ENCODE data around the gene PLCH1.

The PLCH1 gene

DNA sequence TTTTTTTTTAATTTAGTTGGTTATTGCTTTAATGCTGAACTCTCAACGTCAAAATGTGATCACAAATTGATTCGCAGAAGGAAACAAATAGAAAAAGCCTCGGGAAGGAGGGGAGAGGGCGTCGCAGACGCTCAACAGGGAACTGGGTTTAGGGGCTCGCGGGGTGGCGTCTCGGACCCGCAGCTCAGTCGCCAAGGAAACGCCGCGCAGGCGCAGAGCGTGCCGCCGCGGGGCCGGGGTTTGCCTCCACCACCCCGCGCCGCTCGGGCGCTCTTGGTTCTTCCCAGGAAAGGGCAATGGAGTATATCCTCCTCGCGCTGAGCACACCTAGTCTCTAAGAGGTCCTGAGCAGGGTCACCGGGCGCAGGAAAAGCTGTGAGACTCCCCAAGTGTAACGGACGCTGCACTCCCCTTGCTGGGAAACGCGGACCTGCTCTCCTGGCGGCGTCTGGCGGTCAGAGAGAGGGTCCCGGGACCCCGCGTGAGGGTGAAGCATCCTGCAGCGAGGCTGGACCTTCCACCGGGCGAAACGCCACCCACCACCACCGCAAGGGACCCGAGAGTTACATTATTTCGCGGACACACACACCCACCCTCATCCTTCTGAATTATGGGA is 753 bp downstream of the PLCH1 start:
- DNase-seq (ENCODE audit: low spot score), result peak; percentile 21

DNA sequence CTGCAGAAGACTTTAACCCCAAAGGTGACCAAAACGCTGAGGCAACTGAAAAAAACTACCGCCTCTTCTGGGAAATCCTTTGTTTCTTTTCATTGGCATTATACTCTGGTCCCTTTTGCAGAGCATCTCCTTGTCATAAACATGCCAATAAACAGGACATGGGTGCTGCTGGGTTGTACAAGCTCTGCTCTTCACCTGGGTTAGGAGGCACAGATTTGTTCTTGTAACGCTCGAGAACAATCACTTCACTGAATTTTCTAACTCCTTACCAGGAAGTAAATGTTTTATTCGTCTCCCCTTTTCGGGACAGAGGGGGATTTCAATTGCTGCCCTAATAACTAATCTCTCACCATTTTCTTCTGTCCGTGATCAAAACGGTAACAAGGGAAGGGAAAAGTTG is 1.3 kb downstream of the PLCH1 start:
- no peak for DNase-seq (ENCODE audit: low spot score)

DNA sequence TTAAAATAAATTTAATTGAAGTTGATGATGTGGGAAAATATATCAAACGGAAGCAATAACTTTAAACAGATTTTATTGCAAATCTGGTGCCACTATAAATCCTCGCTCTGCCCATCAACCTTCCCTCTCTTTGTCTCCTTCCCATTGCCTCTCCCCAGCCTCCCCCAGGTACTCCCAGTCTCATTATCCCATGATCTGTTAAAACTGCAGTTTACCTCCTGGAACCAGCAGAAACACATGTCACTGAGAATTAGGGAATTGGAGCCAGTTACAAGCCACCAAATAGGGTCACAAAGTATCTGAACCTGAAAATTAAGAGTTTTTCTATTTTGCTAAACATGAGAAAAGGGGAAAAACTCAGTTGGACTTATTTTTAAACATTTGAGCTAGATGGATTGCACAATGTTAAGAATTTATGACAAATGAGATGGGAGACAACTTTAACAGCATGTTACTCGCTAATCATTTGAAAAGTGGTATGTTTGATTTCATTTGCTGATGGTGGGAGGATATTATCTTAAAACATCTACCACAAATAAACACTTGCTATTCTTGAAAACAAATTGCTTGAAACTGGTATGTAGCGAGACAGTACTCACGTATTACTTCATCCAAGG is 2.4 kb downstream of the PLCH1 start:
- no peak for DNase-seq (ENCODE audit: low spot score)

DNA sequence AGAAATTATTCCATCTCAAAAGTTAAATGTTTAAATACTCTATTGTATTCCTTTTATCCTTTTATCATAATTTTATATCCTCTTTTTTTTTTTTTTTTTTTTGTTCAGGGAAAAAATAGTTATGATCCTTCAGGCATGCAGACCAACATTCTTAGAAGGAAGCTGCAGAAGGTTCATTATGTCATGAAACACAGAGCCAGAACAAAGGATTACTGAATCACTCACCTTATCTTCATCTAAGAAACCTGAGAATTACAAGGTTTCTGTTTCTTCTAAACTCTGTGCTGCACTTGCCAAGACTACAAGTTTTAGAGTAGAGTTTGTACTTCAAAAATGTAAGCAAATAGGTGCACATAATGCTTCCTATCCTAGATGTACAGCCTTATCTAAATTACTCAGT is 3.3 kb downstream of the PLCH1 start:
- no peak for DNase-seq (ENCODE audit: low spot score)

DNA sequence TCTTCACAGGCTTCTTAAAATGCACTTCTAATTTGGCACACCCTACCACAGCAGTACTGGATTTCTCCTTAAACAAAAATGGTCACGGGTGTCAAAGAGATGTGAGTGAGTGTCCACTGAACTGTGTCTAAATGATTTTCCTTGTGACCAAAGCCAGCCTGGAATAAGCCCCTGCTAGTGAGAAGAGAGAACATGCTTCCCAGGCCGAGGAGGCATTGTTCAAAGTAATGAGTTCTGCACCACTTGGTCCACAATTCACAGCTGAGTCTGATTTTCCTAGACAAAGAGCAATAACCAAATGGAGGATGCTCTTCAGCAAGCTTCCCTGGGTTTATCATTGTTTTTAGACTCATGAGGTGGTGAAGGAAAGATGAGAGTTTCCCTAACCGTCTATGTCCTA is 3.8 kb downstream of the PLCH1 start:
- no peak for DNase-seq (ENCODE audit: low spot score)

DNA sequence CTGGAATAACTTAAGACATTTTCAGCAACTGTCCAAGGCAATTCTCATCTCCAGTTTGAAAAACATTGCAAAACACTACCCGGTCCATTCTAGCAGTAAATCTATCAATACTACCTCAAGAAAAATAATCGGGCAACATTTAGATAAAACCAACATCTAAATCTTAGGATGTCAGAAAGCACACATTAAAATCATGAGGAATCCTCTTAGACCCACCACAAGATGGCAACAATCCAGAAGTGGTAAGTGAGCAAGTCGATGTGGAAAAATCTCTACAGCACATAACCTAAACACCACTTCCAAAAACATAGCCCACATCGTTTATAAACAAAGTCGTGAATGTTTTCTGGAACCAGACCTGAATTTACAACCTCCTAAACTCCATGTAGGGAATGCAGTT is 5.7 kb downstream of the PLCH1 start:
- DNase-seq (ENCODE audit: low spot score), result no peak

DNA sequence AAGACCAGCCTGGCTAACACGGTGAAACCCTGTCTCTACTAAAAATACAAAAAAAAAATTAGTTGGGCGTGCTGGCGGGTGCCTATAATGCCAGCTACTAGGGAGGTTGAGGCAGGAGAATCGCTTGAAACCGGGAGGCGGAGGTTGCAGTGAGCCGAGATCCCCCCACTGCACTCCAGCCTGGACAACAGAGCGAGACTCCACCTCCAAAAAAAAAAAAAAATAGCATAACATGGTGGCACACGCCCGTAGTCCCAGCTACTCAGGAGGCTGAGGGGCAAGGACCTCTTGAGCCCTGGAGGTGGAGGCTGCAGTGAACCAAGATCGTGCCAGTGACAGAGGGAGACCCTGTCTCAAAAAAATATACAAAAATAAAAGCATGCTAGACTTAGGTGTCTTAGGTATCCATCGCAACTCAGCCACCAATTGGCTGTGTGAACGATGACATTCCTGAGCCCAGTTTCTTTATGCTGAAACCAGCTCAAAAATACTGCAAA is 6.2 kb downstream of the PLCH1 start:
- no peak for DNase-seq (ENCODE audit: low spot score)

DNA sequence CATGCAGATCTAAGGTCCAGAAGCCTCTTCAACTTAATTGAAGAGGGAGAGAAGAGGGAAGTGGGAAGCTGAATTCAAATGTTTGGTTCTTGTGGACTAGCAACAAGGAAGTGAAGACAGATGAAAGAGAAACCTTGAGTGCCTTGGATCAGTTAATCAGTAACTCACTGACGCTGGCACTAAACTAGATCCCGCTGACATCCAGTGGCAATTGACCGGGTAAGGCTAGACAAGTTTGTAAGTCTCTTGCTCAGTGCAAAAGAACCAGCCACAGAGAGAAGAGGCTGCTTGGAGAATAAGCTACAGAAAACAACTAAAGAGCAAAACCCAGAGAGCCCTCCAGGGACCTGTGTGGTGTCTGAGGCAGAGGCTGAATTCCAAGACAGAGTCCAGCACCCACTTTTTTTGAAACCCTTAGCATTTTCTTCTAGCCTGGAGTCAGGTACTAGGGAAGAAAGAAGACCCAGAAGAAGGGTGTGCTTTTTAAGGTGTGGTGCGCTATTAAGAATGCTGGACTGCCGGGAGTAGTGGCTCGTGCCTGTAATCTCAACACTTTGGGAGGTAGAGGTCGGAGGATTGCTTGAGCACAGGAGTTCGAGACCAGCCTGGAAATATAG is 6.9 kb downstream of the PLCH1 start:
- DNase-seq (ENCODE audit: low spot score), result no peak

DNA sequence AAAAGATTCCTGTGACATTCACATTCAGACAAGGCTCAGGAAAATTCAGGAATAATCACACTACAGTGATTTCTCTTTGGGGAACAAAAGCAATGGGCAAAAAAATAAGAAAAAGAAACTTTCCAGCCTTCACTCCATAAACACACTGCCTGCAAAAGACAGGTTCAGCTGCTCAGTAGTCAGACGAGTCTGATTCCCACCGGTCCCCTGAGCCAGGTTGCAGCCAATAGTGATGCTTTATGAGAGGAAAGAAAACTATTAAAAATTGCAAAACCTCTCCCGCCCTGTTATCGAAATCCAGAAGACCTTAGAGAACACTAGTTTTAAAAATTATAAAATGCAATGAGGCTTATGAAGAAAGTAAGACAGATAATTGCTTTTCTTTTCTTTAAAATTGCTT is 8.5 kb downstream of the PLCH1 start:
- DNase-seq (ENCODE audit: low spot score), result no peak

DNA sequence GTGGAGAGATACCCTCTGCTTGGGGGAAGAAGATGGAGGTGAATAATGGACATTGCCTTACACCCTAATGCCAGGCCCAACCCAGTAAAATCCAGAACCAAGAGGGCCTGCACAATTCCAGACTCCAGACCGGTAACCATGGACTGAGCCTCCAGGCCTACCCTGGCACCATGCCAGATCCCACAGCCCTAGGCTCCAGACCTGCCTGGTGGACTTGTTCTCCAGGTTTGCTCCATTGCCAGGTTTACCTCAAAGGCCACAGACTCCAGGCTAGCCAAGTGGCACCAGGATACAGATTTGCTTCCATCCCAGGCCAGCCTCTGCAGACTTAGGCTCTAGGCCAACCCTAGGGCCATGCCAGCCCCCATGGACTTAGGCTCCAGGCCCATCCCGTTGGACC is 14.0 kb downstream of the PLCH1 start:
- DNase-seq (ENCODE audit: low spot score), result no peak

DNA sequence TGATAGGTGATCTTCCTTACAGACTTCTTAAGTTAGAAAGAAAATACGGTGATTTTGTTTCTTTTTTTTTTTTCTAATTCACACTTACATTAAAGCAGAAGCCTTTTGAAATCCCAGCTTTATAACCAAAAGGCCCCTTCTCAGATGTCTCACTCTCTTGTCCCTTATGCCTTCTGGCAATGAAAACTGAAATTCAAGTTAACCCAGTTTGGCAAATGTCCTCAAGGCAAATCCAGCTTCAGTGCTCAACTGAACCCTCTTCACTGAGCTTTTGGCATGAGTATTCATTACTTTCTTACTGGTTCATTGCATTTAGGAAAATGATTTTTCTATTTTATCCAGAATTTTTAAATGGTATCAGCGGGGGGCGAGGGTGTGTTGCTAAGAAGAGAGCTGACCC is 17.0 kb downstream of the PLCH1 start:
- DNase-seq (ENCODE audit: low spot score), result no peak

DNA sequence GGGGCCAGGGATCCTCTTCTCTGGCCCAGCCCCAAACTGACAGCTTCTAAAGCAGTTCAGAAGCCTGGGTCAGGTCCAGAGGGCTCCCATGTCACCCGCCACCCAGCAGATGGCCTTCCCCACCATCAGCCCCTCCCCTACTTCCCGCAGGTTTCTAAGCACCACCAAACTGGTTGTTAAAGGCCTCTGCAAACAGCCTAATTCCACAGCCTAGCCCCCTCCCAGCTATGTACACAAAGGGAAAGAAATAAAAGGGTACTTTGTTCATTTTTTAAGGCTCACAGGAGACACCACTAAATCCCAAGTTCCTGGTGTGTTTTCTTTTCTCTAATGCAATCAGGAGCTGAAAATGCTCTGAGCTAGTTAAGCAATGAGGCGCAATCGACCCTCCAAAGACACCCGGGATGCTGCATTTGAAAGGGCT is 30.6 kb downstream of the PLCH1 start:
- DNase-seq (ENCODE audit: low spot score), result no peak

DNA sequence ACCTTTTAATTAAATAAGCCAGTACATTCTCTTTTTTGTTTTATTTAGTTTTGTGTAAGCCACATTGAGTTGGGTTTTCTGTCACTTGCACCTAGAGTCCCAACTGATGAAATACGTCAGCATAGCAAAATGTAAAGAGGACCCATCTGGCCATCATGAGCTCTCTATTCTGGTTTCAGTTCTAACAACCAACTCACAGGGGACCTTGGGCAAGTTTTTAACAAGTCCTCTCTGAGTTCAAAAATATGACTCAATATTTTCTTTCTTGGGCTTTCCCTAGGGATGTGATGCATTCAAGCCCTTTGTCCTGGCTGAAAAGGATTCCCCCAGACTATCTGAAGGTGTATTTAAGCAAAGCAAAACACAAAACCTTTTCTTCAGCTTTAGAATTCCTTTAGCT is 32.9 kb downstream of the PLCH1 start:
- no peak for DNase-seq (ENCODE audit: low spot score)

DNA sequence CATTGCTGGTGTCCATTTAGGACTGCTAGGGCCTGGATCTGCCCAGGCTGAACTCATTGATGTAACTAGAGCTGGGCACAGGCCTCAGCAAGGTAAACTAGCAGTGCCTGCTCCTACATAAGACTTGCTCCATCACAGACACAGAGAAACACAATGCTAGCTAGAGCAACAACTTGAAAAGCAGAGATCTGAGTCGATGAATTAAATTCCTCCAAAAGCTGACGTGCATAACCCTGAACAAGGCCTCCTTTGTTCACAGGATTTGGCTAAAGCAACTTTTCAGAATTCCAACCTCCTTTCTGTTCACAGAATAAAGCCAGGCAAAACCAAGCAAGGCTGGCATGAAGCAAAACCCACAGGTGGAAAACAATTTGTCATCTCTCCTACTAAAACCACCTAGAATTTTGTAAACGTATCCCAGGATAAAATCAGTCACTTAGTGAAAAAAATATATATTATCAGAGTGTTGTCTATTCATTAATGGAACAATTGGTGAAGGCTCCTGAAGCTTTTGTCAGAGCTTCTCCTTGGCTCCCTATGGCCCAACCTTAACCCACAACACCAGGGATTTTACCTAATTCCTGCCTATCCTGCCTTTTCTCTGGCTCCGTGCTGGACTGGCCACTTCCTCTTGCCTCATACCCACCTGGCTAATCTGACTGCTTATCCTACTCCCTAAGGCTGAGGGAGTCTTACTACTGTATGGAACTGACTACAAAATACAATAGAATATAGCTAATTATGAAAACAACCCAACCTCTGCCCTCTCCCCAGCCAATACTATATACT is 39.9 kb downstream of the PLCH1 start:
- DNase-seq (ENCODE audit: low spot score), result peak; percentile 73

DNA sequence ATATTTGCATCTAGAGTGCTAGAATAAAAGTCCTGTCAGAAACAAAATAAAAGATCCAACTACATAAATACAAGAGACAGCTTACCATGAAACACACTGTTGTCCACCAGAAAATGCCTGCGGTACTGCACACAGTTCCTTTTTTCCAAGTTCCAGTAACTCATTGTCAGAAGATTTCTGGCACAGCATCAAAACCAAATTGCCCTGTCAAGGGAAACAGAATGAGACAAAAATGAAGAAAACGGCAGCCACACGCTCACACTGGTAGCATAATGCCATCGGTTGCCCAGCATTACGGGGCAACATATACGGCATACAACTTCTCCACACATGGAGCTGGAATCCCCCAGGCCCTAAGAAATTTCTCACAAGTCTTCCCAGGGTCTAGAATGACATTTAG is 40.8 kb downstream of the PLCH1 start:
- peak; percentile 26 for DNase-seq (ENCODE audit: low spot score)

DNA sequence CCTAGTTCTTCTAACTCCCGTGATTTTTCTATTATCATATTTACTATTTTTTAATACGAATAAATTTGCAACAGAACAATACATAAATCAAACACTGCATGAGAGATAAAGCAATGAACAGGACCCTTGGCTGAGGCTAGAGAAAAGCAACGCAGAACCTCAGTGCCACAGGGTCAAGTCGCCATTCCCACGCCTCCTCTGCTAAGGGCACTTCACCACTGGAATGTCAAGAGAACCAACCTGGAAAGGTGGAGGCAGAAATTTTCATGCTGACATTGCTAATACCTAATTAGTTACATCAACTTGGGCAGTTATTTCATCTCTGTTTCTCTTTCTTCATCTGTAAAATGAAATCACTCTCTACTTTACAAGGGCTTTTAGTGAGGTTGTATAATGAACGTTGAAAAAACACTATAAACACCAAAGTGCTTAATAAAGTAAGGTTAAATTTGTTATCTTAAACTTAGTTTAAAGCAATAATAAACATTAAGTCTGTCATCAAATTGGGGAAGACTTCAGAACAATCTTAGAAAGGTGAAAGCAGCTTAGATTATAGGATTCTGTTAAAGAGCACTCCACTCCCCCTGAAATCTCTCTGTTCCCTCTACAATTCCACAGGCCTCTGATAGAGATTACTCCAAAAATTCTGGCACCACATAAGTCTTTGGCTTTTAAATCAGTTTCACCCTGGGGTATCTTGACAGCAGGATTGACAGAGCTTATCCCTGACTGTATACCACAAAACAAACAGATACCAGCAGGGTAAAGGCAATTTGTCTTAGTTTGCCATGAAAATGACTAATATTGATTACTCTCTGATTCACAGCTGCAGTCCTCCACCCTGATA is 41.9 kb downstream of the PLCH1 start:
- no peak for DNase-seq (ENCODE audit: low spot score)

DNA sequence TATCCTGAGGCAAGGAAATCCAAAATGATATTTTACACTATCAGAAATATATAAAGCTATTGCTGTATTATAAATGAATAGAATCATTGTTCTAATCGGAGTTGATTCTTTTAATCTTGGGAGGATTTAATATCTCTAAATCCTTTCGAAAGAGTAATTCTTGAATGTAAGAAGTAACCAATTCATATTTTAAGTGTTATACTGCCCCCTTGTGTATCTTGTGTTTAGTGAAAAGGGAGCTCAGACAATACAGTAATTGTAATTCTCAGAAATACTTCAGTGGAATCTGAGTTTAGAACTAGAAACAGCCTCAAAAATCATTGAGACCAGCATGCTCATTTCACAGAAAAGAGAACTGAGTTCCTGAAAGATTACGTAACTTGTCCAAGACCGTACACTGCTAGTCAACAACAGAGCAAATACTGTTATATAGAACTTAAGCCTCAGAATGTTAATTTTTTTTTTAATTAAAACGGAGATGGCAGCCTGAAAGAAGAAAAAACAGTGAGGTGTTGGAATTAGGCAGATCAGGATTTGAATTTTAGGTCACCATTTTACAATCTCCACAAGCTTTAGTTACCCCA is 42.9 kb downstream of the PLCH1 start:
- peak; percentile 77 for DNase-seq (ENCODE audit: low spot score)

DNA sequence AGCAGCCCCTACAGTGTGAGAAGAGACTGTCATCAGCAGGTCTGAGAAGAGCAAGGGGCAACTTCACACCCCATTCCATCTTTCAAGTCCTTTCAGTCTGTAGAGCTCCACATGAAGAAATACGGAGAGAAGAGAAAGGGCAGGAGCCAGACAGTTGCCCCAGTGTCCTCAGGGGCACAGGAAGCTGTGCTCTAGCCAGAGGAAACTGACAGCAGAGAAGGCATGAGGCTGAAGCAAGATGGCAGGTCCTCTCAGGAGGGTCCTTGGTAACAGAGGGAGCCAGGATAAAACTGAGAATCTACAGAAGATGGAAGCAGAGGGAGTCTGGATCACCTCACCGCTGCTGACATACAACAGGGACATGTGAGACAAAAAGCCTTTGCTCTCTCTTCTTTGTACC is 47.3 kb downstream of the PLCH1 start:
- DNase-seq (ENCODE audit: low spot score), result no peak

DNA sequence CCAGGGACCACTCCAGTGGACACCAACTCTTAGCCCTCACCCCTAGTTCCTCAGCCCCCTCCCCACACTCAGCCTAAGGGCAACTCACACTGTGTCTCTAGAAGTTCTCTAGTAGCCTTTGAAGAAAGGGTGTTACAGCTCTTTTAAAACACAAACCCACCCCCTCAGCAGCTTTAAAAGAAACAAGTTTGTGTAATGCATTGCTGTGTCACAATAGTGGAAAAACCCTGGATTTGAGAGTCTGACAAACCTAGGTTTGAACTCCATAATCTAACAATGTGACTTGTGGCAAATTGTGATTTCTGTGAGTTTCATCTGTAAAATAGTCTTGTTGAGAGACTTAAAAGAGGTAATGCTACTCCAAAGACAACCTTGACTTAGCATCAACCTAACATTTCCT is 54.0 kb downstream of the PLCH1 start:
- DNase-seq (ENCODE audit: low spot score), result no peak

DNA sequence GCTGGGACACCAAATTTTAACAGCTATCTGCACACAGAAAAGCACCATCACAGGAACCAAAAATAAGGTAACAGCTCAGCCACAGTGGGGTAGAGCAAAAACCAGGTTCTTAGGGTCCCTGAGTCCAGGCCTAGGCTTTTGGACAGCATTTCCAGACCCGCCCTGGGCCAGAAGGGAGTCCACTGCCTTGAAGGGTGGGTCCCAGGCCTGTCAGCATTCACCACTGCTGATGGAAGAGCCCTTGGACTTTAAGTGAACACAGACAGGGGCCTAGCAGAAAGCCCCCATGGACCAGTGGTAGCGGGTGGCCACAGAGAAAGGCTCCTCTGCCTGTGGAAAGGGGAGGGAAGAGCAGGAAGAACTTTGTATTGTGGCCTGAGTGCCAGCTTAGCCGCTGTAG is 56.4 kb downstream of the PLCH1 start:
- DNase-seq (ENCODE audit: low spot score), result no peak

DNA sequence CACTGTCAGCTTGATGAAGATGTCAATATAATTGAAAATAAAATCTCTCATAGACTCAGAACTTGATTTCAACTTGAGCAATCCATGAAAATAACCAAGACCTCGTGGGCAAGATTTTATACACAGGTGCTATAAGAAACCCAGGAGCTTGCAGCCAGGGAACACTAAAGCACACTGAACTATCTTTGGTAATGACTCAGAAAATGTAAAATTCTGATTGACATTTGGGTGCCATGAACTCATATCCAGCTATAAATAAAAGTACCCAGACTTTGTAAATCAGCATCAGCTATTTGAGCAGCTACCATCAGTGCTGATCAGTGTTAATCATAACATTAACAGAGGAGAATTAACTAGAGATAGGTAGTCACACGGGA is 61.5 kb downstream of the PLCH1 start:
- DNase-seq (ENCODE audit: low spot score), result no peak
